HepG2 (cell line): ENCODE measurements around the gene AS3MT. TPM values are rescaled to one million over a fixed set of nuclear protein-coding genes. Genes with fewer than 3 reads are reported as not detected.

Experiments used
- ATAC-seq: fragments of 200-7000 bp; cut with Tn5 transposase; 3 replicates; pipeline ENCODE4 v1.9.1; 2020; ENCODE audit warnings: mild to moderate bottlenecking, moderate library complexity
- BruUV-seq: library from RNA; stranded (reverse); fragments of 400-500 nt; replicated peaks from 2 replicates; lab custom pipeline; 2021; lab: Mats Ljungman, UMichigan
- CTCF ChIA-PET: fragments of 300-600 bp; formaldehyde crosslinking; extraction: SDS; loops from one replicate; lab custom pipeline; 2021; ENCODE audit warnings: low total read pairs, inconsistent platforms, low intra/inter-chr PET ratio; lab: Yijun Ruan, JAX
- POLR2A ChIA-PET: fragments of 350-600 bp; sonication (Branson Sonifier 250); formaldehyde crosslinking; loops from one replicate; lab custom pipeline; 2020; ENCODE audit warnings: antibody characterized with exemption, inconsistent platforms; lab: Yijun Ruan, JAX
- DNase-seq: peaks from one replicate; pipeline ENCODE4 v3.0.0-alpha.2; 2015; ENCODE audit warnings: low spot score
- FAIRE-seq: peaks from 3 replicates; lab custom pipeline; 2011; peaks lifted over from hg19 to GRCh38; lab: Jason Lieb, UNC
- H2AFZ ChIP-seq: one replicate; pipeline ENCODE4 v1.6.1; 2011; ENCODE audit warnings: low read length, inconsistent platforms
- H3K27ac ChIP-seq: fragments of 300-600 bp; 3 replicates; pipeline ENCODE4 v1.8.0; 2011; ENCODE audit warnings: mixed run types, mild to moderate bottlenecking, mixed read lengths, low read length, inconsistent platforms; ENCODE audit not compliant: insufficient read depth; ENCODE audit errors: extremely low read length
- H3K27me3 ChIP-seq, 2 experiments: fragments of 200-600 bp in 1 of 2; 2 replicates in 1 of 2; 3 replicates in 1 of 2; pipeline versions ENCODE4 v1.6.0 to v1.8.0; 2011; ENCODE audit warnings: low read length in 2 of 2, mild to moderate bottlenecking in 2 of 2, moderate library complexity in 2 of 2, inconsistent platforms in 1 of 2; ENCODE audit not compliant: insufficient read depth in 2 of 2, control insufficient read depth in 1 of 2
- H3K36me3 ChIP-seq, 2 experiments: fragments of 200-600 bp in 1 of 2; replicated peaks in 1 of 2; 2 replicates in 1 of 2; 3 replicates in 1 of 2; pipeline versions ENCODE4 v1.5.1 to v1.8.0; 2011; ENCODE audit warnings: low read length in 2 of 2, inconsistent platforms in 1 of 2; ENCODE audit not compliant: insufficient read depth in 2 of 2, control insufficient read depth in 1 of 2
- H3K4me1 ChIP-seq: 2 replicates; pipeline ENCODE4 v1.5.1; 2012; ENCODE audit warnings: low read length, inconsistent platforms; ENCODE audit not compliant: insufficient read depth
- H3K4me2 ChIP-seq: 2 replicates; pipeline ENCODE4 v1.6.0; 2011; ENCODE audit warnings: low read depth, low read length, inconsistent platforms
- H3K4me3 ChIP-seq, 3 experiments: fragments of 200-600 bp in 1 of 3; sonication (generic), shearing (Covaris generic) in 1 of 3; replicated peaks in 1 of 3; 2 replicates each; pipeline ENCODE4 v1.5.1; 2011 to 2016; ENCODE audit warnings: low read length in 3 of 3, inconsistent platforms in 2 of 3, low read depth in 2 of 3, mild to moderate bottlenecking in 2 of 3, control low read depth in 1 of 3, mixed read lengths in 1 of 3; ENCODE audit not compliant: insufficient read depth in 1 of 3
- H3K79me2 ChIP-seq: one replicate; pipeline ENCODE4 v1.6.1; 2011; ENCODE audit warnings: low read length, inconsistent platforms; ENCODE audit not compliant: insufficient read depth
- H3K9ac ChIP-seq: 2 replicates; pipeline ENCODE4 v1.6.0; 2011; ENCODE audit warnings: mild to moderate bottlenecking, low read depth, low read length, inconsistent platforms; ENCODE audit not compliant: insufficient read depth
- H3K9me3 ChIP-seq: 2 replicates; pipeline ENCODE4 v1.5.1; 2012; ENCODE audit warnings: mild to moderate bottlenecking, low read length
- H4K20me1 ChIP-seq: 2 replicates; pipeline ENCODE4 v1.6.0; 2011; ENCODE audit warnings: inconsistent platforms, mild to moderate bottlenecking, low read length, moderate library complexity; ENCODE audit not compliant: insufficient read depth
- AKNA ChIP-seq: sonication (generic); formaldehyde crosslinking; IDR thresholded peaks from 2 replicates; pipeline ENCODE4 v1.4.0; 2020; ENCODE audit warnings: missing genetic modification reagents, borderline replicate concordance
- CCAR2 ChIP-seq: fragments of 200-400 bp; formaldehyde crosslinking; optimal IDR thresholded peaks from 2 replicates; pipeline ENCODE3; 2018; ENCODE audit warnings: low read depth, mild to moderate bottlenecking, low read length, moderate library complexity
- ETV6 ChIP-seq: sonication (generic); formaldehyde crosslinking; conservative IDR thresholded peaks from 2 replicates; pipeline ENCODE4 v1.4.0; 2020; ENCODE audit warnings: missing genetic modification reagents
- FOXM1 ChIP-seq: sonication (generic); formaldehyde crosslinking; IDR thresholded peaks from 2 replicates; pipeline ENCODE4 v1.5.0; 2020; ENCODE audit warnings: missing genetic modification reagents
- HNF4A ChIP-seq: sonication (generic); formaldehyde crosslinking; IDR thresholded peaks from 2 replicates; pipeline ENCODE4 v1.4.0; 2020; ENCODE audit warnings: missing genetic modification reagents
- RFX1 ChIP-seq: fragments of 450-650 bp; IDR thresholded peaks from 2 replicates; pipeline ENCODE4 v1.6.1; 2017
- SALL1 ChIP-seq: sonication (generic); formaldehyde crosslinking; IDR thresholded peaks from 2 replicates; pipeline ENCODE4 v1.8.0; 2022; ENCODE audit warnings: mild to moderate bottlenecking, missing genetic modification reagents
- TBX2 ChIP-seq: sonication (generic); formaldehyde crosslinking; IDR thresholded peaks from 2 replicates; pipeline ENCODE4 v1.5.0; 2020; ENCODE audit warnings: missing genetic modification reagents, mild to moderate bottlenecking, borderline replicate concordance
- THAP8 ChIP-seq: sonication (generic); formaldehyde crosslinking; IDR thresholded peaks from 2 replicates; pipeline ENCODE4 v1.5.1; 2020; ENCODE audit warnings: missing genetic modification reagents, mild to moderate bottlenecking, borderline replicate concordance
- ZNF317 ChIP-seq: sonication (generic); formaldehyde crosslinking; IDR thresholded peaks from 2 replicates; pipeline ENCODE4 v1.5.0; 2020; ENCODE audit warnings: mild to moderate bottlenecking, missing genetic modification reagents
- ZNF331 ChIP-seq: sonication (generic); formaldehyde crosslinking; IDR thresholded peaks from 2 replicates; pipeline ENCODE4 v1.4.0; 2020; ENCODE audit warnings: missing genetic modification reagents
- ZNF414 ChIP-seq: sonication (generic); formaldehyde crosslinking; IDR thresholded peaks from 2 replicates; pipeline ENCODE4 v1.5.0; 2020; ENCODE audit warnings: missing genetic modification reagents
- WGBS: methylation state at CpG from one replicate; pipeline ENCODE4 v1.1.6; 2017; ENCODE audit warnings: low lambda C conversion rate; 5-methylcytosine and 5-hydroxymethylcytosine counted together
- in situ Hi-C: cut with HindIII; loops from 2 replicates; pipeline ENCODE4 v1.10.0; 2017; ENCODE audit warnings: low pct_unique_long_range_greater_than_20kb; ENCODE audit not compliant: extremely low pct_ligation_motif_present
- intact Hi-C: fragments of 100-400 bp; cut with micrococcal nuclease; formaldehyde crosslinking; loops from one replicate; pipeline ENCODE4 v1.10.0; 2022; ENCODE audit not compliant: unreplicated experiment
- polyA plus RNA-seq, 8 experiments: library from polyadenylated mRNA; depleted of rRNA in 3 of 8; stranded (reverse) in 7 of 8; unstranded in 1 of 8; fragments of >200 nt; fragmentation: Illumina TruSeq in 4 of 8; extraction: Trizol in 4 of 8; gene quantifications; 2 replicates each; pipeline versions ENCODE4 v1.2.1 to v1.2.3, GENCODE V29; 2011 to 2016; ENCODE audit warnings: low read depth in 4 of 8, missing spikeins in 1 of 8, mixed read lengths in 1 of 8; ENCODE audit not compliant: insufficient read depth in 1 of 8
- total RNA-seq, 5 experiments: library from RNA; depleted of rRNA; stranded (reverse); fragments of >200 nt; fragmentation: Illumina TruSeq; extraction: Trizol; gene quantifications; 2 replicates each; pipeline ENCODE4 v1.2.3, GENCODE V29; 2016; ENCODE audit warnings: low read depth in 1 of 5

AS3MT gene
- total and polyA plus RNA-seq, 2 of the 13 experiments (the other 11 are each of a cell fraction or from before 2014, with no cell fraction given) = 8.7 to 17.4 TPM

- TF ChIP-seq ZNF317 (CRISPR knock-in tag) (peak; percentile 90), SALL1 (CRISPR knock-in tag) (peak; percentile 32; the same call in 1 of the 2 replicates), TBX2 (0 out of 2 replicates have a peak, but pooled peaks have one; percentile 22), HNF4A (CRISPR knock-in tag) (0 out of 2 replicates have a peak, but pooled peaks have one; percentile 14)
Measured at GRCh38 chr10:102855731-102856436, 13.4 kb upstream of the AS3MT start (continued).

- WGBS = 92% methylated on average over 3 of the region's 3 CpGs
- H3K79me2 ChIP-seq = peaks cover 27% of the 10 kb centered on the region
- TF ChIP-seq FOXM1 (CRISPR knock-in tag) = no peak
- no peak for TF ChIP-seq CCAR2
- no peak for TF ChIP-seq ETV6 (CRISPR knock-in tag)
- TF ChIP-seq AKNA (CRISPR knock-in tag) = no peak
- no peak for TF ChIP-seq THAP8 (CRISPR knock-in tag)
- TF ChIP-seq ZNF414 = no peak
- no peak for TF ChIP-seq RFX1
- no peak for TF ChIP-seq ZNF331
- TF ChIP-seq, all 625 proteins: peak for 0
- CTCF ChIA-PET = no interaction called here
- H3K9ac ChIP-seq = no peak overlapping the region
- intact Hi-C loops = no loop called here
- ATAC-seq (no peak), DNase-seq (no peak), FAIRE-seq (no peak)
- POLR2A ChIA-PET = no interaction called here
- H3K36me3 ChIP-seq = peaks cover 1 to 10% of the 10 kb centered on the region in 2 experiments; a peak in 3 of 5 replicates
- no TSS peak for BruUV-seq
- H3K27me3 ChIP-seq = no peaks in the 10 kb centered on the region
- H3K9me3 ChIP-seq = no peaks in the 10 kb centered on the region
- H3K4me1 ChIP-seq = peaks cover 42% of the 10 kb centered on the region
- in situ Hi-C loops = no loop called here
- 0 out of 6 replicates have a peak overlapping the region, but pooled peaks of 1 of the 3 experiments have one; percentile 10 for H3K4me3 ChIP-seq
- no peak overlapping the region for H2AFZ ChIP-seq
- H4K20me1 ChIP-seq = no peaks in the 10 kb centered on the region; the same call in 1 of the 2 replicates
- peak overlapping the region; percentile 4 for H3K27ac ChIP-seq
- H3K4me2 ChIP-seq = no peak overlapping the region
Measured at GRCh38 chr10:102856758-102857424, 12.4 kb upstream of the AS3MT start.
